SH-SY5Y (cell line): ENCODE measurements around the gene PI4KA.

ENCODE experiments used
- GATA2 ChIP-seq: IDR thresholded peaks from 2 replicates; pipeline ENCODE4 v1.6.1; 2011; ENCODE audit warnings: mild to moderate bottlenecking, low read depth, low read length
- GATA3 ChIP-seq: IDR thresholded peaks from 2 replicates; pipeline ENCODE4 v1.6.1; 2011; ENCODE audit warnings: low read depth, mild to moderate bottlenecking, low read length, moderate library complexity

- TF ChIP-seq GATA2 (no peak), GATA3 (no peak)
Measured at GRCh38 chr22:20764471-20764720, 94.2 kb downstream of the PI4KA start.
